Measurements from ENCODE around the gene E4F1. TPM values are rescaled to one million over a fixed set of nuclear protein-coding genes. Genes with fewer than 3 reads are reported as not detected.

E4F1 gene
- total and polyA plus RNA-seq, 2 of the 8 experiments (the other 6 are each of a cell fraction or from before 2014, with no cell fraction given): 22.2 to 27.0 TPM

DNA sequence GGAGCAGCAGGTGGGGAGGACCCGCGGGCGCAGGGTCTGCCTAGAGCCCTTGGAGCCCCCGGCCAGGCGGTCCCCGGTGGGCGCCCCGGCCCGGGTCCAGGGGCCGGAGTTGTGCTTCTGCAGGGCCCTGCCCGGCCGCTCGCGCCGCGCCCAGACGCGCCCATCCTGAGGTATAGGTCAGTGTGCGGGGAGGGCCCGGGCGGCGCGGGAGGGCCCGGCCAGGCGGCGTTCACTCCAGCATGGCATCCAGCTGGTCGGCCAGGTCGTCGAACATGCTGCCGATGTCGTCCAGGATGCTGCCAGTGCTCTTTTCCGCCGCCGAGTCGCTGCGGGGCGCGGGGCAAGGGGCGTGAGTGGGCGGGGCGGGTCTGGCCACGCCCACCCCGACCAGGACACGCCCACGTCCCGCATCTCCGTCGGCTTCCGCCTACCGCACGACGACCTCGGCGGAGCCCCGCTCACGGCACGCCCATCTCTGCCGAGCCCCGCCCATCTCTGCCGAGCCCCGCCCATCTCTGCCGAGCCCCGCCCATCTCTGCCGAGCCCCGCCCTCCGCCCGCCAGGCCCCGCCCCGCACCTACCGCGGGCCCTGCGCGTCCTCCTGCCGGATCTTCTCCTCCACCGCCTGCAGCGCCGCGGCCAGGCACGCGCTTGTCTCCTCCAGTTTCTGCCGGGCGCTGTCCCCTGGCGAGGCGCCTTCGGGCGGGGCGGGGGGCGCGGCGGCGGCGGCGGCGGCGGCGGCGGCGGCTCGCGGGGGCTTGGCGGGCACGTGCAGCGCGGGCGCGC, 44.9 kb upstream of the E4F1 start:
- H3K4ac ChIP-seq (replicated peaks; ENCODE audit: insufficient read length, low read depth, low read length): no peak overlapping the region
- H3K4me2 ChIP-seq (ENCODE audit: insufficient read depth in 1 of 2, low read depth in 2 of 2, low read length in 2 of 2): peak overlapping the region; percentile 28 to 61; a peak in 3 of 4 replicates
- H2BK12ac ChIP-seq (ENCODE audit: low read depth, low read length): no peak overlapping the region
- H3K4me3 ChIP-seq (ENCODE audit: extremely low read depth in 1 of 4, insufficient read depth in 2 of 4, low read depth in 3 of 4, low read length in 4 of 4): peak overlapping the region in 1 of 4 experiments; percentile 43; a peak in 3 of 8 replicates
- H4K91ac ChIP-seq (replicated peaks; ENCODE audit: insufficient read length, low read length): no peak overlapping the region
- no peak overlapping the region for H2AFZ ChIP-seq (ENCODE audit: low read length)
- H4K8ac ChIP-seq (ENCODE audit: extremely low read depth, insufficient read depth, low read length): no peak overlapping the region
- no peak overlapping the region for H2BK15ac ChIP-seq (ENCODE audit: low read length)
- FAIRE-seq: no peak
- no peak overlapping the region for H3K9ac ChIP-seq (replicated peaks in 1 of 4; ENCODE audit: extremely low read depth in 1 of 4, low read depth in 3 of 4, low read length in 3 of 4)
- H2AK5ac ChIP-seq (ENCODE audit: low read depth, low read length): no peak overlapping the region
- H3K18ac ChIP-seq (ENCODE audit: extremely low read depth, low read length): no peak overlapping the region
- no peaks in the 10 kb centered on the region for H3K9me3 ChIP-seq (ENCODE audit: insufficient read depth in 2 of 2, low read depth in 1 of 2, low read length in 1 of 2)
- H2BK120ac ChIP-seq (replicated peaks; ENCODE audit: low read depth, low read length): no peak overlapping the region
- H4K5ac ChIP-seq (ENCODE audit: insufficient read length, low read depth, low read length): no peak overlapping the region
- POLR2A ChIA-PET (ENCODE audit: partially characterized antibody): interaction anchor here (0.8 to 13.5 kb wide), 7 partner anchors 11 to 106 kb away, joined by 3 to 312 read pairs (median 5); partner anchors contain the start of genes CASKIN1, RAB26 and TRAF7
- H2BK5ac ChIP-seq (ENCODE audit: low read depth, low read length): no peak overlapping the region
- H3K23ac ChIP-seq (ENCODE audit: insufficient read length): no peak overlapping the region
- DNase-seq (ENCODE audit: low read depth in 1 of 2, low spot score in 2 of 2): peak; percentile 62 to 95
- H2BK20ac ChIP-seq (ENCODE audit: low read length): no peak overlapping the region
- no peaks in the 10 kb centered on the region; a peak in 1 of 7 replicates for H3K27me3 ChIP-seq (replicated peaks in 1 of 4; ENCODE audit: control insufficient read depth in 3 of 4, extremely low read depth in 1 of 4, insufficient read depth in 3 of 4, low read length in 3 of 4)
- peaks cover 2 to 17% of the 10 kb centered on the region in 2 experiments for H4K20me1 ChIP-seq (replicated peaks in 1 of 2; ENCODE audit: control insufficient read depth in 1 of 2, insufficient read depth in 2 of 2, low read length in 2 of 2)
- H3K56ac ChIP-seq (replicated peaks; ENCODE audit: insufficient read length, low read depth, low read length): no peak overlapping the region
- no peaks in the 10 kb centered on the region for H3K79me2 ChIP-seq (ENCODE audit: control insufficient read depth in 1 of 2, insufficient read depth in 2 of 2, low read length in 2 of 2)
- CTCF ChIA-PET (ENCODE audit: partially characterized antibody): interaction anchor here (1.0 to 1.4 kb wide), 3 partner anchors 17 to 36 kb away, joined by 3 to 5 read pairs (median 3); partner anchors contain the start of gene PGP
- no peak overlapping the region for H3K14ac ChIP-seq (ENCODE audit: insufficient read length)
- H3K36me3 ChIP-seq (ENCODE audit: control insufficient read depth in 2 of 4, insufficient read depth in 4 of 4, low read length in 3 of 4): peaks cover 11 to 39% (median 22%) of the 10 kb centered on the region in 4 experiments; a peak in 7 of 8 replicates
- H3K4me1 ChIP-seq (replicated peaks in 1 of 4; ENCODE audit: control insufficient read depth in 3 of 4, insufficient read depth in 4 of 4, low read length in 3 of 4): peaks cover 0 to 7% (median 2%) of the 10 kb centered on the region in 4 experiments; a peak in 4 of 7 replicates
- H3K23me2 ChIP-seq (ENCODE audit: low read depth, low read length): peaks cover 2% of the 10 kb centered on the region; the same call in 1 of the 2 replicates
- WGBS, 2 experiments (ENCODE audit: extremely low coverage in 1 of 2, insufficient coverage in 1 of 2, insufficient read length in 1 of 2, insufficient replicate concordance in 2 of 2, low coverage in 1 of 2, low lambda C conversion rate in 2 of 2, missing lambda C conversion rate in 1 of 2): 77% methylated on average over 27 of the region's 106 CpGs; no CpG with 5 or more reads in 1 of the 2 experiments
- no peaks in the 10 kb centered on the region for H3K79me1 ChIP-seq (ENCODE audit: low read depth, low read length)
- no peak overlapping the region for H3K27ac ChIP-seq (ENCODE audit: low read depth, low read length)
- TF ChIP-seq JUN (IDR thresholded peaks at IDR 0.05; ENCODE audit: low read depth, low read length) (no peak), POU5F1 (IDR thresholded peaks at IDR 0.05; ENCODE audit: low read depth, low read length) (no peak), TBP (IDR thresholded peaks at IDR 0.05; ENCODE audit: low read depth, low read length) (peak; percentile 33; the same call in 1 of the 2 replicates), SAP30 (IDR thresholded peaks at IDR 0.05; ENCODE audit: insufficient read depth, insufficient replicate concordance, low read length) (no peak), HDAC6 (IDR thresholded peaks at IDR 0.05; ENCODE audit: low read depth, low read length) (no peak), CBX8 (IDR thresholded peaks at IDR 0.05; ENCODE audit: borderline replicate concordance, low read depth, low read length) (no peak), EGR1 (IDR thresholded peaks at IDR 0.05; ENCODE audit: borderline replicate concordance, low read depth, low read length) (peak; percentile 65; the same call in 1 of the 2 replicates), RXRA (IDR thresholded peaks at IDR 0.05; ENCODE audit: insufficient read depth, low read depth, low read length) (no peak), GABPA (IDR thresholded peaks at IDR 0.05; ENCODE audit: borderline replicate concordance, insufficient read depth, low read length) (peak; percentile 80), SIRT6 (IDR thresholded peaks at IDR 0.05; ENCODE audit: low read length) (no peak)
- TF ChIP-seq, protein P1, sequence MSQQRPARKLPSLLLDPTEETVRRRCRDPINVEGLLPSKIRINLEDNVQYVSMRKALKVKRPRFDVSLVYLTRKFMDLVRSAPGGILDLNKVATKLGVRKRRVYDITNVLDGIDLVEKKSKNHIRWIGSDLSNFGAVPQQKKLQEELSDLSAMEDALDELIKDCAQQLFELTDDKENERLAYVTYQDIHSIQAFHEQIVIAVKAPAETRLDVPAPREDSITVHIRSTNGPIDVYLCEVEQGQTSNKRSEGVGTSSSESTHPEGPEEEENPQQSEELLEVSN (IDR thresholded peaks at IDR 0.05): peak; percentile 92
